Spleen (tissue), 11 donors: Measurements from ENCODE around the gene FLCN. TPM values are rescaled to one million over a fixed set of nuclear protein-coding genes. Genes with fewer than 3 reads are reported as not detected.
"Not testable (repeated sequence)": the region's sequence is repeated elsewhere in the genome, so short reads cannot be mapped to it uniquely, and the experiment has no call there.

Experiments used
- DNase-seq: peaks from one replicate; pipeline ENCODE4 v3.0.0-alpha.2; 2020
- H3K27ac ChIP-seq, 8 donors: fragments of 200-600 bp; sonication (generic) in 7 of 8; 1 replicate in 4 of 8; 2 replicates in 4 of 8; pipeline versions ENCODE4 v1.5.0 to v1.8.0; 2016 to 2021; ENCODE audit warnings: inconsistent platforms in 4 of 8, mild to moderate bottlenecking in 4 of 8, moderate library complexity in 1 of 8
- H3K27me3 ChIP-seq, 7 donors: fragments of 200-600 bp; sonication (generic) in 6 of 7; replicated peaks in 1 of 7; 1 replicate in 4 of 7; 2 replicates in 3 of 7; pipeline versions ENCODE4 v1.5.0 to v1.8.0; 2016 to 2021; ENCODE audit warnings: inconsistent platforms in 3 of 7, mild to moderate bottlenecking in 1 of 7
- H3K36me3 ChIP-seq, 6 donors: fragments of 200-600 bp; sonication (generic) in 5 of 6; 1 replicate in 4 of 6; 2 replicates in 2 of 6; pipeline versions ENCODE4 v1.5.0 to v1.8.0; 2016 to 2021; ENCODE audit warnings: inconsistent platforms in 2 of 6
- H3K4me1 ChIP-seq, 6 donors: fragments of 200-600 bp; sonication (generic) in 5 of 6; 1 replicate in 3 of 6; 2 replicates in 3 of 6; pipeline versions ENCODE4 v1.5.0 to v1.8.0; 2016 to 2021; ENCODE audit warnings: inconsistent platforms in 3 of 6
- H3K4me3 ChIP-seq, 8 donors: fragments of 200-600 bp; sonication (generic) in 7 of 8; 1 replicate in 4 of 8; 2 replicates in 4 of 8; pipeline versions ENCODE4 v1.5.0 to v1.8.0; 2016 to 2021; ENCODE audit warnings: inconsistent platforms in 4 of 8, mild to moderate bottlenecking in 4 of 8, moderate library complexity in 2 of 8
- H3K9me3 ChIP-seq, 8 donors: fragments of 200-600 bp; sonication (generic) in 7 of 8; 1 replicate in 4 of 8; 2 replicates in 4 of 8; pipeline versions ENCODE4 v1.5.0 to v1.8.0; 2016 to 2021; ENCODE audit warnings: inconsistent platforms in 4 of 8
- CTCF ChIP-seq, 11 experiments: fragments of 200-600 bp in 7 of 11; fragments of 450-650 bp in 4 of 11; sonication (generic) in 4 of 11; IDR thresholded peaks in 8 of 11; conservative IDR thresholded peaks in 3 of 11; 1 replicate in 7 of 11; 2 replicates in 4 of 11; pipeline versions ENCODE4 v1.4.0 to v1.8.0; 2016 to 2021; ENCODE audit warnings: antibody characterized with exemption in 11 of 11, inconsistent platforms in 4 of 11, mild to moderate bottlenecking in 1 of 11
- POLR2A ChIP-seq, 3 donors: fragments of 450-650 bp; IDR thresholded peaks; one replicate each; pipeline ENCODE4 v1.5.1; 2017; ENCODE audit warnings: antibody characterized with exemption in 3 of 3, mild to moderate bottlenecking in 1 of 3
- POLR2AphosphoS5 ChIP-seq, 3 donors: sonication (generic); formaldehyde crosslinking; IDR thresholded peaks; one replicate each; pipeline ENCODE4 v1.5.1; 2017; ENCODE audit warnings: antibody characterized with exemption in 3 of 3
- WGBS, 5 donors: extraction: QIAGEN DNeasy Blood & Tissue Kit in 3 of 5; methylation state at CpG; one replicate each; pipeline versions ENCODE4 v1.1.5 to v1.1.7; 2013 to 2018; 5-methylcytosine and 5-hydroxymethylcytosine counted together
- intact Hi-C: fragments of 100-400 bp; cut with DNase I; formaldehyde crosslinking; loops from one replicate; pipeline ENCODE4 v1.15.0; 2023; ENCODE audit warnings: low total_unique reads
- polyA plus RNA-seq, 3 donors: library from polyadenylated mRNA; stranded (reverse); fragments of 200-250 nt; gene quantifications; one replicate each; pipeline ENCODE4 v1.2.1, GENCODE V29; 2013
- total RNA-seq, 7 donors: library from RNA; depleted of rRNA in 3 of 7; stranded (reverse); fragments of >200 nt in 3 of 7; fragmentation: NEBNext Ultra II Directional in 4 of 7; extraction: Animal tissue kit (Norgen Biotek cat#: 25700) in 4 of 7; gene quantifications; one replicate each; pipeline versions ENCODE4 v1.1.0 to v1.2.1, GENCODE V29; 2016 to 2021
- donor health status: healthy with polysubstance abuse.
- donor health status: DM: no; HTN: no; CAD: no; lungs with moderate emphysema.
- donor health status: DM: no; HTN: no; CAD: no.
- donor health status: Bipolar disorder and iron deficiency.
- donor health status: healthy.
- donor health status: DM: no; HTN: no; CAD: no.
- donor health status: DM: yes; HTN: yes; CAD: no.

The FLCN gene
- total and polyA plus RNA-seq, 10 donors = 9.1 to 91.6 (median 72.3) TPM

GRCh38 chr17:17264430-17264829 lies 27.5 kb upstream of the FLCN start:
- Histone ChIP-seq H3K27ac (no peak overlapping the region), H3K9me3 (no peaks in the 10 kb centered on the region), H3K4me3 (no peak overlapping the region), H3K27me3 (no peaks in the 10 kb centered on the region), H3K36me3 (peaks cover 10 to 100% (median 95%) of the 10 kb centered on the region in 6 donors), H3K4me1 (peaks cover 0 to 3% (median 0%) of the 10 kb centered on the region in 6 donors)
- no peak for TF ChIP-seq POLR2A (IDR thresholded peaks at IDR 0.05)
- no peak for TF ChIP-seq POLR2AphosphoS5 (IDR thresholded peaks at IDR 0.05)
- no peak for TF ChIP-seq CTCF (IDR thresholded peaks at IDR 0.05 in 8 of 11, conservative IDR thresholded peaks at IDR 0.05 in 3 of 11)
- WGBS, 5 donors = 86 to 91% (median 89%) methylated on average over 2 of the region's 2 CpGs
- no peak for DNase-seq
- intact Hi-C loops = no loop called here

- Histone ChIP-seq H3K27me3 (no peaks in the 10 kb centered on the region), H3K9me3 (no peaks in the 10 kb centered on the region), H3K4me1 (no peaks in the 10 kb centered on the region), H3K27ac (no peak overlapping the region), H3K36me3 (peaks cover 7 to 100% (median 95%) of the 10 kb centered on the region in 6 donors), H3K4me3 (no peak overlapping the region)
- 82 to 95% (median 93%) methylated on average over 4 of the region's 4 CpGs for WGBS, 5 donors
- no peak for TF ChIP-seq POLR2AphosphoS5 (IDR thresholded peaks at IDR 0.05)
- no peak for TF ChIP-seq POLR2A (IDR thresholded peaks at IDR 0.05)
- TF ChIP-seq CTCF (IDR thresholded peaks at IDR 0.05 in 8 of 11, conservative IDR thresholded peaks at IDR 0.05 in 3 of 11) = no peak
- intact Hi-C loops = no loop called here
- DNase-seq = no peak
Observed at GRCh38 chr17:17258998-17259397, 22.0 kb upstream of the FLCN start.

GRCh38 chr17:17258011-17258410 lies 21.0 kb upstream of the FLCN start:
- no peak overlapping the region for H3K4me3 ChIP-seq
- peaks cover 7 to 100% (median 95%) of the 10 kb centered on the region in 6 donors for H3K36me3 ChIP-seq
- H3K9me3 ChIP-seq = no peaks in the 10 kb centered on the region
- intact Hi-C loops = no loop called here
- no peaks in the 10 kb centered on the region for H3K4me1 ChIP-seq
- no peak for DNase-seq
- no peak for TF ChIP-seq POLR2A (IDR thresholded peaks at IDR 0.05)
- no peak for TF ChIP-seq CTCF (IDR thresholded peaks at IDR 0.05 in 8 of 11, conservative IDR thresholded peaks at IDR 0.05 in 3 of 11)
- no peak for TF ChIP-seq POLR2AphosphoS5 (IDR thresholded peaks at IDR 0.05)
- 87 to 94% (median 90%) methylated on average over 7 of the region's 7 CpGs for WGBS, 5 donors
- H3K27me3 ChIP-seq = no peaks in the 10 kb centered on the region
- H3K27ac ChIP-seq = no peak overlapping the region

- H3K9me3 ChIP-seq = no peaks in the 10 kb centered on the region
- intact Hi-C loops = no loop called here
- peaks cover 7 to 100% (median 93%) of the 10 kb centered on the region in 6 donors for H3K36me3 ChIP-seq
- no peaks in the 10 kb centered on the region for H3K27me3 ChIP-seq
- H3K4me3 ChIP-seq = no peak overlapping the region
- H3K4me1 ChIP-seq = no peaks in the 10 kb centered on the region
- TF ChIP-seq POLR2A (IDR thresholded peaks at IDR 0.05) (no peak), POLR2AphosphoS5 (IDR thresholded peaks at IDR 0.05) (no peak), CTCF (IDR thresholded peaks at IDR 0.05 in 8 of 11, conservative IDR thresholded peaks at IDR 0.05 in 3 of 11) (no peak)
- no peak overlapping the region for H3K27ac ChIP-seq
- WGBS, 5 donors = 92 to 100% (median 100%) methylated on average over 1 of the region's 1 CpG
- no peak for DNase-seq
Observed at GRCh38 chr17:17256316-17256715, 19.3 kb upstream of the FLCN start.

GRCh38 chr17:17255689-17256088 lies 18.7 kb upstream of the FLCN start:
- intact Hi-C loops, H3K9me3 ChIP-seq, DNase-seq, H3K27me3 ChIP-seq, H3K4me3 ChIP-seq, H3K27ac ChIP-seq, H3K4me1 ChIP-seq: not testable (repeated sequence)
- H3K36me3 ChIP-seq = peaks cover 7 to 100% (median 94%) of the 10 kb centered on the region in 6 donors
- WGBS, 5 donors = 89 to 95% (median 93%) methylated on average over 9 to 11 of the region's 11 CpGs
